Upper lobe of right lung (tissue), 1 donor: Measurements from ENCODE around the gene FN1. TPM values are rescaled to one million over a fixed set of nuclear protein-coding genes. Genes with fewer than 3 reads are reported as not detected.
"Not testable (repeated sequence)": the region's sequence is repeated elsewhere in the genome, so short reads cannot be mapped to it uniquely, and the experiment has no call there.

Source experiments
- ATAC-seq: fragments of 200-7000 bp; cut with Tn5 transposase; one replicate; pipeline ENCODE4 v1.9.1; 2020; ENCODE audit warnings: mild to moderate bottlenecking, moderate library complexity
- DNase-seq: peaks from one replicate; pipeline ENCODE4 v3.0.0-alpha.2; 2020
- H3K27ac ChIP-seq: fragments of 200-600 bp; one replicate; pipeline ENCODE4 v1.8.0; 2022
- H3K27me3 ChIP-seq: fragments of 200-600 bp; one replicate; pipeline ENCODE4 v1.8.0; 2022; ENCODE audit warnings: mild to moderate bottlenecking
- H3K36me3 ChIP-seq: fragments of 200-600 bp; one replicate; pipeline ENCODE4 v1.8.0; 2022
- H3K4me1 ChIP-seq: fragments of 200-600 bp; one replicate; pipeline ENCODE4 v1.8.0; 2022
- H3K4me3 ChIP-seq: fragments of 200-600 bp; one replicate; pipeline ENCODE4 v1.8.0; 2022; ENCODE audit warnings: mild to moderate bottlenecking
- H3K9me3 ChIP-seq: fragments of 200-600 bp; one replicate; pipeline ENCODE4 v1.8.0; 2022
- intact Hi-C: fragments of 100-400 bp; cut with DNase I; formaldehyde crosslinking; loops from one replicate; pipeline ENCODE4 v1.11.0; 2022
- total RNA-seq: library from RNA; stranded (reverse); fragmentation: NEBNext Ultra II Directional; extraction: Animal tissue kit (Norgen Biotek cat#: 25700); gene quantifications from one replicate; pipeline ENCODE4 v1.2.1, GENCODE V29; 2021
- TF ChIP-seq, protein P1 (sequence below): fragments of 200-600 bp; IDR thresholded peaks from one replicate; pipeline ENCODE4 v1.8.0; 2022; ENCODE audit warnings: antibody characterized with exemption
- donor health status: DM: no; HTN: yes; CAD: no; lungs with severe emphysema.

FN1 gene
- total RNA-seq, 1 donor from 2014 or later, result 955 TPM

- DNase-seq, result no peak
- Histone ChIP-seq H3K27ac (no peak overlapping the region), H3K4me3 (no peak overlapping the region), H3K4me1 (peaks cover 6% of the 10 kb centered on the region), H3K9me3 (no peaks in the 10 kb centered on the region), H3K36me3 (no peaks in the 10 kb centered on the region), H3K27me3 (no peaks in the 10 kb centered on the region)
- intact Hi-C loops, result no loop called here
- TF ChIP-seq, protein P1, sequence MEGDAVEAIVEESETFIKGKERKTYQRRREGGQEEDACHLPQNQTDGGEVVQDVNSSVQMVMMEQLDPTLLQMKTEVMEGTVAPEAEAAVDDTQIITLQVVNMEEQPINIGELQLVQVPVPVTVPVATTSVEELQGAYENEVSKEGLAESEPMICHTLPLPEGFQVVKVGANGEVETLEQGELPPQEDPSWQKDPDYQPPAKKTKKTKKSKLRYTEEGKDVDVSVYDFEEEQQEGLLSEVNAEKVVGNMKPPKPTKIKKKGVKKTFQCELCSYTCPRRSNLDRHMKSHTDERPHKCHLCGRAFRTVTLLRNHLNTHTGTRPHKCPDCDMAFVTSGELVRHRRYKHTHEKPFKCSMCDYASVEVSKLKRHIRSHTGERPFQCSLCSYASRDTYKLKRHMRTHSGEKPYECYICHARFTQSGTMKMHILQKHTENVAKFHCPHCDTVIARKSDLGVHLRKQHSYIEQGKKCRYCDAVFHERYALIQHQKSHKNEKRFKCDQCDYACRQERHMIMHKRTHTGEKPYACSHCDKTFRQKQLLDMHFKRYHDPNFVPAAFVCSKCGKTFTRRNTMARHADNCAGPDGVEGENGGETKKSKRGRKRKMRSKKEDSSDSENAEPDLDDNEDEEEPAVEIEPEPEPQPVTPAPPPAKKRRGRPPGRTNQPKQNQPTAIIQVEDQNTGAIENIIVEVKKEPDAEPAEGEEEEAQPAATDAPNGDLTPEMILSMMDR, result no peak
- ATAC-seq, result no peak
These were observed 122.6 kb downstream of the FN1 start for GRCh38 chr2:215313255-215313613.

DNA sequence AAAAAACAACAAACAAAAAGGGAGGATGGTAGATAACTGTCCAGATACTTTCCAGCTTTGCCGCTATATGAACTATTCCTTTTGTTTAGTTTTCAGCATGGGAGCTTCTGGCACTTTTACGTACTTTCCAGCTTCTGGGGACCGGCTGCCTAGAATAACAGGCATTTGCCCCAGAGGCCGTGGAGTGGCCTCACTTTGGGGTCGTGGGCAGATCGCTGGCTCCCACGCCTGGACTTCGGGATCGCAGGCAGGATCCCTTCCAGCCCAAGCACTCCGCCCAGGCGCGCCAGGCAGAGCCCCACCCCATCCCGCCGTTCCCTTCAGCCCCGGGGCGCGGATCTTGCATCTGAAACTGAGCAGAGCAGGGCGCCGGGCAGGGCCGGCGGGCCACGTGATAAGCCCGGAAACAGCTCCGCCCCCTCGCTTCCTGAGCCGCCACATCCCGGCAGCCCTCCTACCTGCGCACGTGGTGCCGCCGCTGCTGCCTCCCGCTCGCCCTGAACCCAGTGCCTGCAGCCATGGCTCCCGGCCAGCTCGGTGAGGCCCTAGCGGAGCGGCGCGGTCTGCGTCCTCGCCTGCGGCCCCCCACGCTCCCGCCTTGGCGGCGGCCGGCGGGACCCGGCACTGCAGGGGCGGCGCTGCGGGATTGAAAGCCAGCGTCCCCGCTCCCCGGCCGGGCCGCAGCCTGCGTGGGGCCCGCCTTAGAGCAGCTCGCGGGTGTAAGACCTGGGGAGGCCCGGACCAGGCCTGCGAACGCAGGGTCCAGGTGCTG lies 124.1 kb downstream of the FN1 start, which contains the start of gene ATIC:
Gene ATIC, plus strand, starts transcription at position 435 of the 772 bp plus-strand sequence. Its CDS starts 84 bp downstream, at position 519.
- ATAC-seq, result peak; percentile 99
- intact Hi-C loops, result no loop called here

GRCh38 chr2:215311259-215311624 lies 124.6 kb downstream of the FN1 start:
- H3K4me1 ChIP-seq, intact Hi-C loops, H3K27me3 ChIP-seq, H3K36me3 ChIP-seq, H3K9me3 ChIP-seq, DNase-seq, ATAC-seq: not testable (repeated sequence)
- Histone ChIP-seq H3K27ac (peak overlapping the region; percentile 82), H3K4me3 (peak overlapping the region; percentile 79)

More for the DNA sequence above, 124.1 kb downstream of the FN1 start, which contains the start of gene ATIC:
- Histone ChIP-seq H3K27me3 (no peaks in the 10 kb centered on the region), H3K4me3 (peak within 1 kb of the TSS; percentile 79), H3K9me3 (no peaks in the 10 kb centered on the region), H3K4me1 (peaks cover 6% of the 10 kb centered on the region), H3K36me3 (no peaks in the 10 kb centered on the region), H3K27ac (peak within 1 kb of the TSS; percentile 82)
- peak; percentile 98 for DNase-seq
- TF ChIP-seq, protein P1, result no peak

Other genes with a start within 250 kb of the FN1 start
- 71.0 TPM for gene ATIC, start 124.0 kb downstream of the FN1 start, total RNA-seq